ENCODE results near the gene ALDH1A2. TPM values are rescaled to one million over a fixed set of nuclear protein-coding genes. Genes with fewer than 3 reads are reported as not detected.

Gene ALDH1A2
- polyA plus RNA-seq, 1 donor (not counting 4 experiments of a cell fraction or from before 2014, with no cell fraction given): 1.9 TPM

- Histone ChIP-seq H3K79me2 (ENCODE audit: control insufficient read depth, insufficient read depth, low read length) (no peaks in the 10 kb centered on the region), H3K4me2 (ENCODE audit: control insufficient read depth, extremely low read depth, insufficient read depth, low read depth, low read length) (no peak overlapping the region), H3K36me3 (ENCODE audit: control insufficient read depth in 2 of 2, extremely low read depth in 1 of 2, insufficient read depth in 2 of 2, low read length in 2 of 2) (no peaks in the 10 kb centered on the region), H4K20me1 (ENCODE audit: control insufficient read depth, extremely low read depth, insufficient read depth, low read length) (no peaks in the 10 kb centered on the region), H3K9ac (ENCODE audit: control insufficient read depth, extremely low read depth, insufficient read depth, low read length) (no peak overlapping the region), H3K9me1 (ENCODE audit: control insufficient read depth, extremely low read depth, insufficient read depth, low read length) (no peaks in the 10 kb centered on the region), H3K4me3 (ENCODE audit: control insufficient read depth in 2 of 3, extremely low read depth in 1 of 3, insufficient read depth in 2 of 3, low read depth in 1 of 3, low read length in 3 of 3) (no peak overlapping the region), H2AFZ (ENCODE audit: control insufficient read depth, low read length) (no peak overlapping the region), H3K4me1 (ENCODE audit: control insufficient read depth, extremely low read depth, insufficient read depth, low read length) (peaks cover 3% of the 10 kb centered on the region), H3K9me3 (ENCODE audit: control insufficient read depth, low read depth, low read length) (no peaks in the 10 kb centered on the region), H3K27ac (ENCODE audit: control insufficient read depth, insufficient read depth, low read length) (no peak overlapping the region), H3K27me3 (ENCODE audit: control insufficient read depth, extremely low read depth, insufficient read depth, low read length) (peaks cover 2% of the 10 kb centered on the region)
- peak; percentile 60 for FAIRE-seq
- no peak for DNase-seq (ENCODE audit: low read depth, low spot score)
- dilution Hi-C loops (cut with MboI; ENCODE audit: extremely low pct_ligation_motif_present, low sequenced_read_pairs): no loop called here
- TF ChIP-seq, protein P1, sequence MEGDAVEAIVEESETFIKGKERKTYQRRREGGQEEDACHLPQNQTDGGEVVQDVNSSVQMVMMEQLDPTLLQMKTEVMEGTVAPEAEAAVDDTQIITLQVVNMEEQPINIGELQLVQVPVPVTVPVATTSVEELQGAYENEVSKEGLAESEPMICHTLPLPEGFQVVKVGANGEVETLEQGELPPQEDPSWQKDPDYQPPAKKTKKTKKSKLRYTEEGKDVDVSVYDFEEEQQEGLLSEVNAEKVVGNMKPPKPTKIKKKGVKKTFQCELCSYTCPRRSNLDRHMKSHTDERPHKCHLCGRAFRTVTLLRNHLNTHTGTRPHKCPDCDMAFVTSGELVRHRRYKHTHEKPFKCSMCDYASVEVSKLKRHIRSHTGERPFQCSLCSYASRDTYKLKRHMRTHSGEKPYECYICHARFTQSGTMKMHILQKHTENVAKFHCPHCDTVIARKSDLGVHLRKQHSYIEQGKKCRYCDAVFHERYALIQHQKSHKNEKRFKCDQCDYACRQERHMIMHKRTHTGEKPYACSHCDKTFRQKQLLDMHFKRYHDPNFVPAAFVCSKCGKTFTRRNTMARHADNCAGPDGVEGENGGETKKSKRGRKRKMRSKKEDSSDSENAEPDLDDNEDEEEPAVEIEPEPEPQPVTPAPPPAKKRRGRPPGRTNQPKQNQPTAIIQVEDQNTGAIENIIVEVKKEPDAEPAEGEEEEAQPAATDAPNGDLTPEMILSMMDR (optimal IDR thresholded peaks at IDR 0.05 in 1 of 3, IDR thresholded peaks at IDR 0.05 in 1 of 3, conservative IDR thresholded peaks at IDR 0.05 in 1 of 3; ENCODE audit: extremely low read depth in 1 of 3, insufficient read depth in 2 of 3, low read length in 3 of 3): no peak
- no peak for TF ChIP-seq EZH2 (IDR thresholded peaks at IDR 0.05; ENCODE audit: low read length)
Measured at GRCh38 chr15:58057559-58057958, 8.0 kb downstream of the ALDH1A2 start.

- dilution Hi-C loops (cut with MboI; ENCODE audit: extremely low pct_ligation_motif_present, low sequenced_read_pairs): no loop called here
- TF ChIP-seq, protein P1 (optimal IDR thresholded peaks at IDR 0.05 in 1 of 3, IDR thresholded peaks at IDR 0.05 in 1 of 3, conservative IDR thresholded peaks at IDR 0.05 in 1 of 3; ENCODE audit: extremely low read depth in 1 of 3, insufficient read depth in 2 of 3, low read length in 3 of 3): peak in 1 of 3 experiments; percentile 21
- no peak for TF ChIP-seq EZH2 (IDR thresholded peaks at IDR 0.05; ENCODE audit: low read length)
Measured at GRCh38 chr15:58056015-58056414, 9.5 kb downstream of the ALDH1A2 start.

More at GRCh38 chr15:58056015-58056414, 9.5 kb downstream of the ALDH1A2 start:
- Histone ChIP-seq H3K4me1 (ENCODE audit: control insufficient read depth, extremely low read depth, insufficient read depth, low read length) (peaks cover 3% of the 10 kb centered on the region), H2AFZ (ENCODE audit: control insufficient read depth, low read length) (no peak overlapping the region), H3K27me3 (ENCODE audit: control insufficient read depth, extremely low read depth, insufficient read depth, low read length) (no peaks in the 10 kb centered on the region), H4K20me1 (ENCODE audit: control insufficient read depth, extremely low read depth, insufficient read depth, low read length) (no peaks in the 10 kb centered on the region), H3K4me2 (ENCODE audit: control insufficient read depth, extremely low read depth, insufficient read depth, low read depth, low read length) (no peak overlapping the region), H3K9ac (ENCODE audit: control insufficient read depth, extremely low read depth, insufficient read depth, low read length) (no peak overlapping the region), H3K4me3 (ENCODE audit: control insufficient read depth in 2 of 3, extremely low read depth in 1 of 3, insufficient read depth in 2 of 3, low read depth in 1 of 3, low read length in 3 of 3) (no peak overlapping the region), H3K36me3 (ENCODE audit: control insufficient read depth in 2 of 2, extremely low read depth in 1 of 2, insufficient read depth in 2 of 2, low read length in 2 of 2) (no peaks in the 10 kb centered on the region), H3K9me1 (ENCODE audit: control insufficient read depth, extremely low read depth, insufficient read depth, low read length) (no peaks in the 10 kb centered on the region), H3K27ac (ENCODE audit: control insufficient read depth, insufficient read depth, low read length) (no peak overlapping the region), H3K9me3 (ENCODE audit: control insufficient read depth, low read depth, low read length) (no peaks in the 10 kb centered on the region), H3K79me2 (ENCODE audit: control insufficient read depth, insufficient read depth, low read length) (no peaks in the 10 kb centered on the region)
- DNase-seq (ENCODE audit: low read depth, low spot score) (no peak), FAIRE-seq (no peak)

All from keratinocyte (primary cell).